Measurements from ENCODE around the gene PTK6.

PTK6 gene

DNA sequence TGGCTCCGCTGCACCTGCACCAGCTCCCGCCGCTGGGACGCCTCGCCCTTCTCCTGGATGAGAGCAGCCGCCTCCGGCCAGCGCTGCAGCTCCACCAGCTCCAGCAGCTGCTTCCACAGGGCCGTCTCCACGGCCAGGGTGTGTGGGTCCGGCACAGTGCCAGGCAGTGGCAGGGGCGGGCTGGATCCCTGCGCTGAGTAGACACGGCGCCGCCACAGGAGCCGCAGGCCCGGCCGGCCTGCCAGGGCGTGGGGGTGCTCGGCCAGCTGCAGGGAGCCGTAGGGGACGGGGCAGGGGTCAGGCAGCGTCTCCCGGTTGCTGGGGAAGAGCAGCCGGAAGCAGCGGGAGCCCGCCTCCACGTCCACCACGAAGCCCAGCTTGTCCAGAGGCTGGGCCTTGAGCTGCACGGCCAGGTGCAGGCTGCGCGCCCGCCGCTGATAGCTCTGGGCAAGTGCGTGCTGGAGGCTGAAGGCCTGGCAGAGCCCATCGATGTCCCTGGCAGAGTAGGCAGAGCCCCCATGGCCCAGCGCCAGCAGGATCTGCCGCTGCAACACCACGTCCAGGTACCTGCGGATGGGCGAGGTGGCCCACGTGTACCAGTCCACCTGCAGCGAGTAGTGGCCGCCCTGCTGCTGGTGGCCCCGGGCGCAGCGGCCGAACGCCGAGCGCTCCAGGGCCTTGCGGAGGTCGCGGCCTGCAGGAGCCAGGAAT lies 26.2 kb upstream of the PTK6 start:
- DNase-seq (ENCODE audit: low read depth in 1 of 2, low spot score in 1 of 2) = no peak
- H3K27me3 ChIP-seq (ENCODE audit: insufficient read depth, poor library complexity, severe bottlenecking) = peaks cover 6% of the 10 kb centered on the region
- no peak overlapping the region for H3K4me3 ChIP-seq (replicated peaks; ENCODE audit: insufficient read depth, low read length)
- TF ChIP-seq, protein P1, sequence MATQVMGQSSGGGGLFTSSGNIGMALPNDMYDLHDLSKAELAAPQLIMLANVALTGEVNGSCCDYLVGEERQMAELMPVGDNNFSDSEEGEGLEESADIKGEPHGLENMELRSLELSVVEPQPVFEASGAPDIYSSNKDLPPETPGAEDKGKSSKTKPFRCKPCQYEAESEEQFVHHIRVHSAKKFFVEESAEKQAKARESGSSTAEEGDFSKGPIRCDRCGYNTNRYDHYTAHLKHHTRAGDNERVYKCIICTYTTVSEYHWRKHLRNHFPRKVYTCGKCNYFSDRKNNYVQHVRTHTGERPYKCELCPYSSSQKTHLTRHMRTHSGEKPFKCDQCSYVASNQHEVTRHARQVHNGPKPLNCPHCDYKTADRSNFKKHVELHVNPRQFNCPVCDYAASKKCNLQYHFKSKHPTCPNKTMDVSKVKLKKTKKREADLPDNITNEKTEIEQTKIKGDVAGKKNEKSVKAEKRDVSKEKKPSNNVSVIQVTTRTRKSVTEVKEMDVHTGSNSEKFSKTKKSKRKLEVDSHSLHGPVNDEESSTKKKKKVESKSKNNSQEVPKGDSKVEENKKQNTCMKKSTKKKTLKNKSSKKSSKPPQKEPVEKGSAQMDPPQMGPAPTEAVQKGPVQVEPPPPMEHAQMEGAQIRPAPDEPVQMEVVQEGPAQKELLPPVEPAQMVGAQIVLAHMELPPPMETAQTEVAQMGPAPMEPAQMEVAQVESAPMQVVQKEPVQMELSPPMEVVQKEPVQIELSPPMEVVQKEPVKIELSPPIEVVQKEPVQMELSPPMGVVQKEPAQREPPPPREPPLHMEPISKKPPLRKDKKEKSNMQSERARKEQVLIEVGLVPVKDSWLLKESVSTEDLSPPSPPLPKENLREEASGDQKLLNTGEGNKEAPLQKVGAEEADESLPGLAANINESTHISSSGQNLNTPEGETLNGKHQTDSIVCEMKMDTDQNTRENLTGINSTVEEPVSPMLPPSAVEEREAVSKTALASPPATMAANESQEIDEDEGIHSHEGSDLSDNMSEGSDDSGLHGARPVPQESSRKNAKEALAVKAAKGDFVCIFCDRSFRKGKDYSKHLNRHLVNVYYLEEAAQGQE (IDR thresholded peaks at IDR 0.05; ENCODE audit: insufficient replicate concordance, low read depth) = no peak
- TF ChIP-seq, protein P2, sequence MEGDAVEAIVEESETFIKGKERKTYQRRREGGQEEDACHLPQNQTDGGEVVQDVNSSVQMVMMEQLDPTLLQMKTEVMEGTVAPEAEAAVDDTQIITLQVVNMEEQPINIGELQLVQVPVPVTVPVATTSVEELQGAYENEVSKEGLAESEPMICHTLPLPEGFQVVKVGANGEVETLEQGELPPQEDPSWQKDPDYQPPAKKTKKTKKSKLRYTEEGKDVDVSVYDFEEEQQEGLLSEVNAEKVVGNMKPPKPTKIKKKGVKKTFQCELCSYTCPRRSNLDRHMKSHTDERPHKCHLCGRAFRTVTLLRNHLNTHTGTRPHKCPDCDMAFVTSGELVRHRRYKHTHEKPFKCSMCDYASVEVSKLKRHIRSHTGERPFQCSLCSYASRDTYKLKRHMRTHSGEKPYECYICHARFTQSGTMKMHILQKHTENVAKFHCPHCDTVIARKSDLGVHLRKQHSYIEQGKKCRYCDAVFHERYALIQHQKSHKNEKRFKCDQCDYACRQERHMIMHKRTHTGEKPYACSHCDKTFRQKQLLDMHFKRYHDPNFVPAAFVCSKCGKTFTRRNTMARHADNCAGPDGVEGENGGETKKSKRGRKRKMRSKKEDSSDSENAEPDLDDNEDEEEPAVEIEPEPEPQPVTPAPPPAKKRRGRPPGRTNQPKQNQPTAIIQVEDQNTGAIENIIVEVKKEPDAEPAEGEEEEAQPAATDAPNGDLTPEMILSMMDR (IDR thresholded peaks at IDR 0.05; ENCODE audit: insufficient read depth, low read length) = no peak
- TF ChIP-seq SPI1 (IDR thresholded peaks at IDR 0.05; ENCODE audit: borderline replicate concordance, low read depth) (no peak), GABPA (IDR thresholded peaks at IDR 0.05; ENCODE audit: low read depth) (no peak), POLR2AphosphoS5 (IDR thresholded peaks at IDR 0.05; ENCODE audit: low read depth) (no peak)
- no peak overlapping the region for H3K27ac ChIP-seq (replicated peaks)

DNA sequence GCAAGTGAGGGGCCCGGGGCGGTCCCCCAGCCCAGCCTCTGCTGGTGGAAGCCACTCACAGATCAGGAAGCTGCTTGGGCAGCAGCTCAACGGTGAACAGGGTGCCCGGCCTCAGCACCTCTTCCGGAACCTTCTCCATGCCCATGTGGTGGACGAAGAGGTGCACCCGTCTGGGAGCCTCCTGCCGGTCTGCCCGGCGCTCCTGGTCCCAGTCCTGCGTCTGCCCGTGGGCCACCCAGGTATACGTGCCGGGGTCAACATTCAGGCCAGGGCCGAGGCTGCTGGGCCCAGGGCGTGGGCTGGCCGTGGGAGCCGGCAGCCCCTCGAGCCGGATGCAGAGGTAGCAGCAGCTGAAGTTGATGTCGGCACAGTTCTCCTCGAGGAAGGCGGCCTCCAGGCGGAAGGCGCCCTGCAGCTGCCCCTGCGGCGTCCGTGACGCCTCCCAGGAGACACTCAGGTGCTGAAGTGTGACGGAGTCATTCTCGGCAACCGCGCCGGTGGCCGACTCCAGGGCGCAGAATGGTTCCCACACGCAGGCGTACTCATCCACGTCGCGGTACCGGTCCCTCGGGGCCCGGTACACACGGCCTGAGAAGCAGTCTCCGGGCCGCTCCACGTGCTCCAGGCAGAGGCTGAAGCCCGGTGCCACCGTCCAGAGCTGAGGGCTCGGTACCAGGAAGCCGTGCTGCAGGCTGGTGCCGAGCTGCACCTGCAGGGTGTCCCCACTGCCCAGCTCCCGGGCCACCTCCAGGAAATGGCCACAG lies 25.5 kb upstream of the PTK6 start:
- peaks cover 6% of the 10 kb centered on the region for H3K27me3 ChIP-seq (ENCODE audit: insufficient read depth, poor library complexity, severe bottlenecking)
- H3K4me3 ChIP-seq (replicated peaks; ENCODE audit: insufficient read depth, low read length) = no peak overlapping the region
- no peak overlapping the region for H3K27ac ChIP-seq (replicated peaks)
- TF ChIP-seq POLR2AphosphoS5 (IDR thresholded peaks at IDR 0.05; ENCODE audit: low read depth) (no peak), GABPA (IDR thresholded peaks at IDR 0.05; ENCODE audit: low read depth) (no peak), SPI1 (IDR thresholded peaks at IDR 0.05; ENCODE audit: borderline replicate concordance, low read depth) (no peak)
- TF ChIP-seq, protein P2 (IDR thresholded peaks at IDR 0.05; ENCODE audit: insufficient read depth, low read length) = no peak
- TF ChIP-seq, protein P1 (IDR thresholded peaks at IDR 0.05; ENCODE audit: insufficient replicate concordance, low read depth) = no peak
- no peak for DNase-seq (ENCODE audit: low read depth in 1 of 2, low spot score in 1 of 2)

GRCh38 chr20:63561624-63562396 lies 24.6 kb upstream of the PTK6 start:
- Histone ChIP-seq H3K4me3 (replicated peaks; ENCODE audit: insufficient read depth, low read length) (no peak overlapping the region), H3K27ac (replicated peaks) (no peak overlapping the region), H3K27me3 (ENCODE audit: insufficient read depth, poor library complexity, severe bottlenecking) (peaks cover 6% of the 10 kb centered on the region)
- TF ChIP-seq GABPA (IDR thresholded peaks at IDR 0.05; ENCODE audit: low read depth) (no peak), POLR2AphosphoS5 (IDR thresholded peaks at IDR 0.05; ENCODE audit: low read depth) (no peak), SPI1 (IDR thresholded peaks at IDR 0.05; ENCODE audit: borderline replicate concordance, low read depth) (no peak)
- TF ChIP-seq, protein P2 (IDR thresholded peaks at IDR 0.05; ENCODE audit: insufficient read depth, low read length) = no peak
- TF ChIP-seq, protein P1 (IDR thresholded peaks at IDR 0.05; ENCODE audit: insufficient replicate concordance, low read depth) = no peak
- DNase-seq (ENCODE audit: low read depth in 1 of 2, low spot score in 1 of 2) = no peak
